Activated CD4-positive, alpha-beta T cell treated with anti-CD3 and anti-CD28 coated beads for 36 hours (primary cell): ENCODE measurements around the gene GPR160. TPM values are rescaled to one million over a fixed set of nuclear protein-coding genes. Genes with fewer than 3 reads are reported as not detected.

ENCODE experiments used
- ATAC-seq: fragments of 200-7000 bp; cut with Tn5 transposase; one replicate; pipeline ENCODE4 v1.10.0; 2021; ENCODE audit warnings: mild to moderate bottlenecking, moderate library complexity
- CTCF ChIA-PET: fragments of 350-600 bp; sonication (Branson Sonifier 250); formaldehyde crosslinking; loops from one replicate; lab custom pipeline; 2021; ENCODE audit warnings: antibody characterized with exemption; lab: Charles Lee
- POLR2A ChIA-PET: fragments of 350-600 bp; sonication (Branson Sonifier 250); formaldehyde crosslinking; loops from one replicate; lab custom pipeline; 2021; ENCODE audit warnings: antibody characterized with exemption, inconsistent platforms; lab: Charles Lee
- DNase-seq: peaks from one replicate; pipeline ENCODE4 v3.0.0-alpha.2; 2020
- H3K27ac Mint-ChIP-seq: one replicate; pipeline ENCODE4 v1.8.0; 2021; ENCODE audit warnings: mixed read lengths
- H3K27me3 Mint-ChIP-seq: one replicate; pipeline ENCODE4 v1.8.0; 2021; ENCODE audit warnings: mixed read lengths
- H3K36me3 Mint-ChIP-seq: one replicate; pipeline ENCODE4 v1.8.0; 2021; ENCODE audit warnings: low read depth, mixed read lengths
- H3K4me1 Mint-ChIP-seq: one replicate; pipeline ENCODE4 v1.8.0; 2021; ENCODE audit warnings: mixed read lengths
- H3K4me3 Mint-ChIP-seq: one replicate; pipeline ENCODE4 v1.8.0; 2021; ENCODE audit warnings: mild to moderate bottlenecking, moderate library complexity, mixed read lengths
- H3K9me3 Mint-ChIP-seq: one replicate; pipeline ENCODE4 v1.8.0; 2021; ENCODE audit warnings: low read depth, mixed read lengths
- intact Hi-C, 2 experiments: fragments of 100-400 bp; cut with DNase I in 1 of 2; cut with micrococcal nuclease in 1 of 2; formaldehyde crosslinking; loops; one replicate each; pipeline versions ENCODE4 v1.14.2 to v1.15.1; 2022 to 2024; cut with DNase I, micrococcal nuclease
- total RNA-seq, 2 experiments: library from RNA; stranded (reverse); gene quantifications; one replicate each; pipeline ENCODE4 v1.2.3, GENCODE V29; 2021

The GPR160 gene
- total RNA-seq, 2 experiments from 2014 or later = 9.4 to 11.1 TPM

- Mint-ChIP-seq H3K27me3 (no peaks in the 10 kb centered on the region), H3K36me3 (no peaks in the 10 kb centered on the region), H3K4me1 (peaks cover 15% of the 10 kb centered on the region), H3K9me3 (peaks cover 1% of the 10 kb centered on the region), H3K4me3 (no peak overlapping the region), H3K27ac (no peak overlapping the region)
- ChIA-PET CTCF (no interaction called here), POLR2A (no interaction called here)
- DNase-seq (peak; percentile 17), ATAC-seq (peak; percentile 71)
- intact Hi-C loops = no loop called here
Observed at GRCh38 chr3:170027233-170028102, 10.3 kb upstream of the GPR160 start.

DNA sequence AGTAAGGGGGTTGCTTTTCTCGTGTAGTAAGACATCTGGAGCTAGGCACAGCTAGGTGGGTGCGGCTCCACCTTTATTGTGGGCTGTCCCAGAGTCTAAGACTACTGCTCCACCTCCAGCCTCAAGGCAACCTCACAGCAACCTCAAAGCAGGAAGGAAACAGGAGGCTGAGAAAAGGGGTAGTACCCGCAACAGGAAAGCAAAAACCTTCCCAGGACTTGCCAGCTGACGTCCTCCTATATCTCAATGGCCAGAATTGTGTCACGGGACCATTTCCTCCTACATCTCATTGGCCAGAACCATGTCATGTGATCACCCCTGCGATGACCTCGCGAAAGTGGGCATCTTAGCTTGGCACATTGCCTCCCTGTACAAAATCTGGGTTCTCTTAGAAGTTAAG, 4.3 kb upstream of the GPR160 start:
- peak overlapping the region; percentile 42 for H3K27ac Mint-ChIP-seq
- peak; percentile 54 for ATAC-seq
- CTCF ChIA-PET = interaction anchor here (0.7 to 1.3 kb wide), 3 partner anchors 12 to 885 kb away, joined by 3 read pairs; no protein-coding TSS in a partner anchor

DNA sequence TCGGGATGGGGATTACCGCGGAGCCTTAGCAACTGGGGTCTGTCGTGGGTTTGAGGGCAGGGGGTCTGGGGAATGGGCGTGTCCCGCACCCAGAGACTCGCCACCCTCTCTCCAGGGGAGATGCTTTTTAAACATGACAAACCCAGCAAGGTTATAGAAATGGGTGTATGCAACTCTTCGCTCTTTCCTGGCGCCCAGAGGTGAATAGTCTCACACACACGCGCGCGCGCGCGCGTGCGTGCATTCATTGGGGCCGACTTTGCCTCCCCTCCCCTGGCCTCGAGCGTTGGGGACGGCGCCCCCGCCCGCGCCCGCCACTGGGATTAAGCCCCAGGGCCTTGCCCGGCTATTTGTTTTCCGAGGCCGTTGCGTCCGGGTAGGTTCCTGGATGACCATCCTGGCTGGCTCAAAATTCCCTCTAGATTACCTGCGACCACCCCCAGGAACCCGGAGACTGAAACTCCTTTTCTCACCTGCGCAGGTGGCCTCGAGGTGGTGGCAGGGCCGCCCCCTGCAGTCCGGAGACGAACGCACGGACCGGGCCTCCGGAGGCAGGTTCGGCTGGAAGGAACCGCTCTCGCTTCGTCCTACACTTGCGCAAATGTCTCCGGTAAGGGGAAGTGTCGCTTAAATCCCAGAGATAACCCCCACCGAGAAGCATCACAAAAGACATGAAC, 777 bp downstream of the GPR160 start:
- DNase-seq (peak; percentile 54), ATAC-seq (peak; percentile 13)
- H3K9me3 Mint-ChIP-seq = no peaks in the 10 kb centered on the region
- no peaks in the 10 kb centered on the region for H3K36me3 Mint-ChIP-seq
- peak overlapping the region; percentile 79 for H3K4me3 Mint-ChIP-seq
- H3K4me1 Mint-ChIP-seq = peaks cover 11% of the 10 kb centered on the region
- no peaks in the 10 kb centered on the region for H3K27me3 Mint-ChIP-seq
- CTCF ChIA-PET = interaction anchor here (0.6 kb wide), 1 partner anchor 29 kb away, joined by 3 read pairs; no protein-coding TSS in a partner anchor
- intact Hi-C loops = loop anchor here (1.0 to 5.0 kb wide), 9 partner anchors 16 to 319 kb away; partner anchors contain the start of genes LRRC34 (in 1 of the 2), LRRIQ4 (in 1 of the 2), PHC3 (in 1 of the 2) and SEC62 (in 1 of the 2)
- POLR2A ChIA-PET = no interaction called here
- no peak overlapping the region for H3K27ac Mint-ChIP-seq

More for the DNA sequence above, 4.3 kb upstream of the GPR160 start:
- Mint-ChIP-seq H3K9me3 (peaks cover 1% of the 10 kb centered on the region), H3K4me3 (no peak overlapping the region), H3K36me3 (no peaks in the 10 kb centered on the region), H3K27me3 (no peaks in the 10 kb centered on the region), H3K4me1 (peaks cover 23% of the 10 kb centered on the region)
- intact Hi-C loops = no loop called here
- POLR2A ChIA-PET = no interaction called here
- peak; percentile 53 for DNase-seq

- ATAC-seq (no peak), DNase-seq (no peak)
- Mint-ChIP-seq H3K4me1 (peaks cover 15% of the 10 kb centered on the region), H3K27me3 (no peaks in the 10 kb centered on the region), H3K27ac (peak overlapping the region; percentile 48), H3K4me3 (no peak overlapping the region), H3K9me3 (no peaks in the 10 kb centered on the region), H3K36me3 (no peaks in the 10 kb centered on the region)
- ChIA-PET CTCF (interaction anchor here (0.9 to 1.5 kb wide), 4 partner anchors 12 to 19 kb away, joined by 4 to 8 read pairs (median 6); no protein-coding TSS in a partner anchor), POLR2A (no interaction called here)
- intact Hi-C loops = no loop called here
Observed at GRCh38 chr3:170040418-170040817, 2.6 kb downstream of the GPR160 start.

GRCh38 chr3:170043506-170043905, 5.7 kb downstream of the GPR160 start:
- ChIA-PET CTCF (interaction anchor here (0.5 to 0.7 kb wide), 2 partner anchors 10 to 14 kb away, joined by 3 to 4 read pairs; no protein-coding TSS in a partner anchor), POLR2A (no interaction called here)
- no peak overlapping the region for H3K4me3 Mint-ChIP-seq
- intact Hi-C loops = no loop called here
- no peak for ATAC-seq
- no peak overlapping the region for H3K27ac Mint-ChIP-seq
- peaks cover 17% of the 10 kb centered on the region for H3K4me1 Mint-ChIP-seq
- no peaks in the 10 kb centered on the region for H3K36me3 Mint-ChIP-seq
- no peaks in the 10 kb centered on the region for H3K9me3 Mint-ChIP-seq
- H3K27me3 Mint-ChIP-seq = no peaks in the 10 kb centered on the region
- no peak for DNase-seq

DNA sequence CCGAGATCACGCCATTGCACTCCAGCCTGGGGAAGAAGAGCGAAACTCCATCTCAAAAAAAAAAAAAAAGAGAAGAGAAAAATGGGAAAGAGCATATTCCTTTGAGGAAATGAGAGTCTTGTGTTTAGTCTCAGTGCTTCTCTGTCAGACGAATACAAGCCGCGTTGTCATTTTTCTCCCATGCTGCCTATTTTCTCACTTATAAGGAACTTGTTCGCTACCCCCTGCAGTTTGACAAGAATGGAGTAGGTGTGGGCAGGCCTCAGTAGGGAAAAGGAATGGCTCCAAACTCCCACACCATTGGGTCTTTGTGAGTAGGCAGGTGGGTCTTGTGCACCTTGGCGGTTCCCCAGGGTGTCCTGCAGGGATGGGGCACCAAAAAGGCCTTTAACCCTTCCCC, 6.5 kb downstream of the GPR160 start:
- Mint-ChIP-seq H3K36me3 (no peaks in the 10 kb centered on the region), H3K27ac (no peak overlapping the region), H3K27me3 (no peaks in the 10 kb centered on the region), H3K9me3 (no peaks in the 10 kb centered on the region), H3K4me1 (peaks cover 15% of the 10 kb centered on the region), H3K4me3 (no peak overlapping the region)
- ATAC-seq (no peak), DNase-seq (no peak)
- POLR2A ChIA-PET = interaction anchor here (0.6 kb wide), 1 partner anchor 275 kb away, joined by 3 read pairs; the partner anchor contains the start of gene ACTRT3
- intact Hi-C loops = no loop called here
- CTCF ChIA-PET = interaction anchor here (1.4 to 2.2 kb wide), 2 partner anchors 11 kb away, joined by 3 to 5 read pairs; no protein-coding TSS in a partner anchor

- H3K4me1 Mint-ChIP-seq = peaks cover 15% of the 10 kb centered on the region
- no peak overlapping the region for H3K4me3 Mint-ChIP-seq
- no peaks in the 10 kb centered on the region for H3K36me3 Mint-ChIP-seq
- H3K27ac Mint-ChIP-seq = no peak overlapping the region
- ATAC-seq (peak; percentile 33), DNase-seq (no peak)
- H3K27me3 Mint-ChIP-seq = no peaks in the 10 kb centered on the region
- POLR2A ChIA-PET = interaction anchor here (0.6 to 1.0 kb wide), 2 partner anchors 9 to 275 kb away, joined by 3 to 7 read pairs; partner anchors contain the start of gene ACTRT3
- no peaks in the 10 kb centered on the region for H3K9me3 Mint-ChIP-seq
- intact Hi-C loops = no loop called here
- CTCF ChIA-PET = interaction anchor here (0.5 to 2.2 kb wide), 3 partner anchors 10 to 18 kb away, joined by 3 to 5 read pairs (median 4); no protein-coding TSS in a partner anchor
Observed at GRCh38 chr3:170044795-170045244, 7.0 kb downstream of the GPR160 start.

GRCh38 chr3:170046269-170047132, 8.7 kb downstream of the GPR160 start:
- CTCF ChIA-PET = interaction anchor here (1.0 to 2.2 kb wide), 2 partner anchors 8 to 820 kb away, joined by 3 to 5 read pairs; no protein-coding TSS in a partner anchor

GRCh38 chr3:170047133-170047404, 9.3 kb downstream of the GPR160 start:
- CTCF ChIA-PET = no interaction called here

More at GRCh38 chr3:170046269-170047132, 8.7 kb downstream of the GPR160 start:
- POLR2A ChIA-PET = interaction anchor here (0.6 kb wide), 1 partner anchor 185 kb away, joined by 3 read pairs; no protein-coding TSS in a partner anchor
- no peaks in the 10 kb centered on the region for H3K9me3 Mint-ChIP-seq
- H3K4me1 Mint-ChIP-seq = peaks cover 15% of the 10 kb centered on the region
- no peaks in the 10 kb centered on the region for H3K27me3 Mint-ChIP-seq
- ATAC-seq (no peak), DNase-seq (no peak)
- H3K4me3 Mint-ChIP-seq = no peak overlapping the region
- no peaks in the 10 kb centered on the region for H3K36me3 Mint-ChIP-seq
- intact Hi-C loops = no loop called here
- no peak overlapping the region for H3K27ac Mint-ChIP-seq

DNA sequence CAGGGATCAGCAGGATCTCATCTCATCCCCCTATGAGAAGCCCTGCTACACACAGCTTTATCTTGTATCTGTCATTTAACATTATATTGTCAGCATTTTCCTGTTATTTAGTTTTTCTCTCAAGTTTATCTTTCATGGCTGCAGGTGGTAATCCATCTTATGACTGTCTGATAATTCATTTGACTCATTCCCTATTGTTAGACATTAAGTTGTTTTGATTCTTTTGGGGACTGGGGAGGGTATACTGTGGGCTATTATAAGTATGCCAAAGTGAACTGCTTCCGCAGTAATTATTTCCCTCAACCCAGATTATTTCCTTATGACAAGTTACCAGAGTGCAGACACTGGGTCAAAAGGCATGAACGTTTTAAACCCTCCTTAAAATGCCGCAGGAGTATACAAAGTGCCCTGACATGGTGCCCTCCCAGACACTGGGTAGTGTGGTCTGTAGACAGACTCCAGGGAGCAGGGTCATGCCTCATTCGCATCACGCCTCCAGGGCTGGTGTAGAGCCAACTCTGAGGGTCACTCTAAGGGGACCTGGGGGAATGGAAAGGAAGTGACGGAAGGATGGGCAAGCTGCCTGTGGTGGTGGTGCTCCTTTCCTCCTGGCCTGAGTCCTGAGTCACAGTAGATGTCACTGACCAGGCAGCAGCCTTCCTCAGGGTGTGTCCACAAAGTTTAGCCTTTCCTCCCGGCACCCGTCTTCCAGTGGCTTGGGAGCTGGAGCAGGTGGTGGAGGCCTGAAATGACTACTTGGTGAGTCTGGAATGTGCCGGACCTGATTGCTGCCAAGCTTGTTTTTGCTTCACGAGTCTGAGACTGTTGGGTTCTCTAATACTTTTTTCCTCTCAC, 11.6 kb downstream of the GPR160 start:
- Mint-ChIP-seq H3K27me3 (no peaks in the 10 kb centered on the region), H3K36me3 (no peaks in the 10 kb centered on the region), H3K9me3 (no peaks in the 10 kb centered on the region), H3K27ac (no peak overlapping the region), H3K4me3 (no peak overlapping the region), H3K4me1 (peaks cover 14% of the 10 kb centered on the region)
- ATAC-seq = no peak
- intact Hi-C loops = no loop called here
- DNase-seq = no peak
- ChIA-PET CTCF (interaction anchor here (0.9 kb wide), 1 partner anchor 120 kb away, joined by 4 read pairs; no protein-coding TSS in a partner anchor), POLR2A (no interaction called here)

More at GRCh38 chr3:170047133-170047404, 9.3 kb downstream of the GPR160 start:
- ATAC-seq = no peak
- H3K4me1 Mint-ChIP-seq = peaks cover 15% of the 10 kb centered on the region
- intact Hi-C loops = no loop called here
- POLR2A ChIA-PET = no interaction called here
- H3K27me3 Mint-ChIP-seq = no peaks in the 10 kb centered on the region
- H3K4me3 Mint-ChIP-seq = no peak overlapping the region
- no peaks in the 10 kb centered on the region for H3K9me3 Mint-ChIP-seq
- no peak for DNase-seq
- no peaks in the 10 kb centered on the region for H3K36me3 Mint-ChIP-seq
- no peak overlapping the region for H3K27ac Mint-ChIP-seq
